Endothelial cell of umbilical vein (primary cell): ENCODE data around the gene NOP9. TPM values are rescaled to one million over a fixed set of nuclear protein-coding genes. Genes with fewer than 3 reads are reported as not detected.

Experiments
- BruUV-seq: library from RNA; stranded (reverse); fragments of 400-500 nt; replicated peaks from 2 replicates; lab custom pipeline; 2021; lab: Mats Ljungman, UMichigan
- CTCF ChIA-PET: fragments of 300-600, 350-600 bp; sonication (Branson Sonifier 250); formaldehyde crosslinking; loops from one replicate; lab custom pipeline; 2021; ENCODE audit warnings: antibody characterized with exemption, inconsistent platforms; lab: Charles Lee
- POLR2A ChIA-PET: fragments of 300-600, 350-600 bp; sonication (Branson Sonifier 250); formaldehyde crosslinking; loops from one replicate; lab custom pipeline; 2021; ENCODE audit warnings: antibody characterized with exemption, inconsistent platforms; lab: Charles Lee
- DNase-seq: peaks from one replicate; pipeline ENCODE4 v3.0.0-alpha.2; 2011; ENCODE audit warnings: low read depth, low spot score
- FAIRE-seq: peaks from 2 replicates; lab custom pipeline; 2011; peaks lifted over from hg19 to GRCh38; lab: Jason Lieb, UNC
- H2AFZ ChIP-seq: 2 replicates; pipeline ENCODE4 v1.6.0; 2012; ENCODE audit warnings: low read depth, low read length, control low read depth, inconsistent platforms
- H3K27ac ChIP-seq: 2 replicates; pipeline ENCODE4 v1.5.1; 2011; ENCODE audit warnings: low read depth, mild to moderate bottlenecking, control low read depth, low read length, moderate library complexity; ENCODE audit not compliant: insufficient read depth
- H3K27me3 ChIP-seq, 2 experiments: 2 replicates each; pipeline versions ENCODE4 v1.6.0 to v1.6.1; 2011; ENCODE audit warnings: low read length in 2 of 2, mixed read lengths in 1 of 2; ENCODE audit not compliant: control insufficient read depth in 2 of 2, insufficient read depth in 2 of 2
- H3K36me3 ChIP-seq, 2 experiments: 2 replicates in 1 of 2; 3 replicates in 1 of 2; pipeline ENCODE4 v1.5.1; 2011; ENCODE audit warnings: low read length in 2 of 2, mild to moderate bottlenecking in 1 of 2, moderate library complexity in 1 of 2; ENCODE audit not compliant: control insufficient read depth in 2 of 2, insufficient read depth in 2 of 2; ENCODE audit errors: extremely low read depth in 1 of 2
- H3K4me1 ChIP-seq: 3 replicates; pipeline ENCODE4 v1.5.1; 2011; ENCODE audit warnings: mild to moderate bottlenecking, low read length; ENCODE audit not compliant: control insufficient read depth, insufficient read depth; ENCODE audit errors: extremely low read depth
- H3K4me2 ChIP-seq: 2 replicates; pipeline ENCODE4 v1.6.1; 2011; ENCODE audit warnings: low read length, control low read depth, mixed read lengths; ENCODE audit not compliant: insufficient read depth
- H3K4me3 ChIP-seq, 3 experiments: fragments of 200-600 bp in 1 of 3; sonication (generic), shearing (Covaris generic) in 1 of 3; replicated peaks in 1 of 3; 2 replicates each; pipeline ENCODE4 v1.5.1; 2011 to 2016; ENCODE audit warnings: control low read depth in 3 of 3, low read length in 3 of 3, mild to moderate bottlenecking in 2 of 3, inconsistent platforms in 1 of 3, low read depth in 1 of 3, moderate library complexity in 1 of 3; ENCODE audit not compliant: insufficient read depth in 1 of 3
- H3K79me2 ChIP-seq: 2 replicates; pipeline ENCODE4 v1.6.0; 2012; ENCODE audit warnings: low read length, inconsistent platforms; ENCODE audit not compliant: control insufficient read depth, insufficient read depth
- H3K9ac ChIP-seq: replicated peaks from 2 replicates; pipeline ENCODE3; 2011; ENCODE audit warnings: low read length, control low read depth; ENCODE audit not compliant: insufficient read depth; ENCODE audit errors: extremely low read depth
- H3K9me1 ChIP-seq: replicated peaks from 3 replicates; pipeline ENCODE4 v1.6.0; 2011; ENCODE audit warnings: mild to moderate bottlenecking, low read length; ENCODE audit not compliant: control insufficient read depth, insufficient read depth; ENCODE audit errors: extremely low read depth
- H3K9me3 ChIP-seq: replicated peaks from 2 replicates; pipeline ENCODE4 v1.5.1; 2012; ENCODE audit warnings: low read length, inconsistent platforms; ENCODE audit not compliant: control insufficient read depth, insufficient read depth
- H4K20me1 ChIP-seq: replicated peaks from 2 replicates; pipeline ENCODE3; 2011; ENCODE audit warnings: mild to moderate bottlenecking, low read length; ENCODE audit not compliant: control insufficient read depth, insufficient read depth; ENCODE audit errors: extremely low read depth
- EZH2 ChIP-seq: IDR thresholded peaks from 2 replicates; pipeline ENCODE4 v1.6.1; 2012; ENCODE audit warnings: borderline replicate concordance, low read depth, mild to moderate bottlenecking, moderate library complexity, low read length, inconsistent platforms; ENCODE audit not compliant: severe bottlenecking
- FOS ChIP-seq: IDR thresholded peaks from 2 replicates; pipeline ENCODE4 v1.6.1; 2011; ENCODE audit warnings: mild to moderate bottlenecking, low read length, moderate library complexity, borderline replicate concordance; ENCODE audit not compliant: insufficient read depth
- GATA2 ChIP-seq: IDR thresholded peaks from 2 replicates; pipeline ENCODE4 v1.7.0; 2011; ENCODE audit warnings: low read depth, mild to moderate bottlenecking, moderate library complexity, mixed read lengths, low read length; ENCODE audit not compliant: insufficient read length, insufficient read depth
- JUN ChIP-seq: IDR thresholded peaks from 2 replicates; pipeline ENCODE4 v1.6.1; 2011; ENCODE audit warnings: borderline replicate concordance, low read depth; ENCODE audit not compliant: insufficient read length, insufficient read depth
- MYC ChIP-seq: IDR thresholded peaks from one replicate; pipeline ENCODE4 v1.6.1; 2011; ENCODE audit warnings: mild to moderate bottlenecking, low read depth, low read length
- POLR2A ChIP-seq: IDR thresholded peaks from 2 replicates; pipeline ENCODE4 v1.6.1; 2012; ENCODE audit warnings: low read depth, mild to moderate bottlenecking, control low read depth, low read length
- POLR2AphosphoS5 ChIP-seq: IDR thresholded peaks from 2 replicates; pipeline ENCODE4 v1.6.1; 2012; ENCODE audit warnings: low read depth, mild to moderate bottlenecking, control low read depth, low read length, moderate library complexity; ENCODE audit not compliant: insufficient read depth
- dilution Hi-C: fragments of 300-500 bp; cut with MboI; formaldehyde crosslinking; loops from one replicate; pipeline ENCODE4 v1.15.0; 2019; ENCODE audit warnings: low sequenced_read_pairs; ENCODE audit not compliant: extremely low pct_ligation_motif_present
- intact Hi-C: fragments of 100-400 bp; cut with micrococcal nuclease; formaldehyde crosslinking; loops from one replicate; pipeline ENCODE4 v1.10.0; 2022
- polyA plus RNA-seq, 4 experiments: library from polyadenylated mRNA; depleted of rRNA in 3 of 4; stranded (reverse) in 3 of 4; unstranded in 1 of 4; fragments of >200 nt; gene quantifications; 2 replicates each; pipeline versions ENCODE4 v1.2.1 to v1.2.3, GENCODE V29; 2011 to 2012; ENCODE audit warnings: missing spikeins in 1 of 4
- total RNA-seq: library from RNA; stranded (reverse); gene quantifications from 2 replicates; pipeline ENCODE4 v1.2.3, GENCODE V29; 2021
- TF ChIP-seq, protein P1 (sequence below): IDR thresholded peaks from 2 replicates; pipeline ENCODE4 v1.6.1; 2011; ENCODE audit not compliant: insufficient read depth, insufficient read length
- TF ChIP-seq, protein P2 (sequence below), 2 donors: IDR thresholded peaks; 1 replicate in 1 of 2; 2 replicates in 1 of 2; pipeline ENCODE4 v1.5.1; 2011; ENCODE audit warnings: low read length in 2 of 2, mild to moderate bottlenecking in 2 of 2, moderate library complexity in 2 of 2, control low read depth in 1 of 2, inconsistent platforms in 1 of 2, low read depth in 1 of 2; ENCODE audit not compliant: insufficient read depth in 1 of 2; ENCODE audit errors: extremely low read depth in 1 of 2

Gene NOP9
- total and polyA plus RNA-seq, 2 donors (not counting 3 experiments of a cell fraction or from before 2014, with no cell fraction given): 16.2 to 31.0 TPM

DNA sequence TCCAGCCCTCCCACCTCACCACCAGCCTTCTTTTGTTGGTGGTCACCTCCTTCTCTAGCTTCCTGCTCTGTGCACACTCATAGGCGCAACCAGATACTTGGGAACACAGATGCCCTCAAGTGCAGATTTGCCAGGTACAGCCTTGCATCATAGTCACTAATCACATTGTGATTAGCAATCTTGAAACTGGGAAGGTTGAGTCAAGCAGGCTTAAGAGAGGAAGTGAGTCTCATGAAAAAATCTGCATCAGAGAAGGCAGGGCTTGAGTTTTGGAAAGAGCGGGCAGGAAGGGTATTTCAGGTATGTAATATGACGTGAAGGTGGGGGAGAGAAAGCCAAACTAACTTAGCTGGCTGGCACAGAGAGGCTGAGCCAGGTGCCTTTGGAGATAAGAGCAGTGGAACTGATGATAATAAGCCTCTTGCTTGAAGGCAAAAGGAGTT, 25.5 kb upstream of the NOP9 start:
- H2AFZ ChIP-seq: no peak overlapping the region
- H3K36me3 ChIP-seq: peaks cover under 1 to 3% of the 10 kb centered on the region in 2 experiments
- no peak for FAIRE-seq
- no peak overlapping the region for H3K4me3 ChIP-seq
- dilution Hi-C loops (no loop called here), intact Hi-C loops (no loop called here)
- CTCF ChIA-PET: interaction anchor here (1.1 to 3.6 kb wide), 2 partner anchors 9 to 24 kb away, joined by 5 to 21 read pairs; no protein-coding TSS in a partner anchor
- H3K4me2 ChIP-seq: no peak overlapping the region
- no peak for DNase-seq
- no peak for TF ChIP-seq POLR2AphosphoS5
- BruUV-seq: no TSS peak
- no peaks in the 10 kb centered on the region for H3K9me3 ChIP-seq
- no peaks in the 10 kb centered on the region for H4K20me1 ChIP-seq
- no peaks in the 10 kb centered on the region for H3K9me1 ChIP-seq
- POLR2A ChIA-PET: no interaction called here
- peaks cover 9% of the 10 kb centered on the region for H3K4me1 ChIP-seq
- H3K27me3 ChIP-seq: no peaks in the 10 kb centered on the region
- no peak overlapping the region for H3K9ac ChIP-seq
- H3K79me2 ChIP-seq: no peaks in the 10 kb centered on the region
- H3K27ac ChIP-seq: no peak overlapping the region

DNA sequence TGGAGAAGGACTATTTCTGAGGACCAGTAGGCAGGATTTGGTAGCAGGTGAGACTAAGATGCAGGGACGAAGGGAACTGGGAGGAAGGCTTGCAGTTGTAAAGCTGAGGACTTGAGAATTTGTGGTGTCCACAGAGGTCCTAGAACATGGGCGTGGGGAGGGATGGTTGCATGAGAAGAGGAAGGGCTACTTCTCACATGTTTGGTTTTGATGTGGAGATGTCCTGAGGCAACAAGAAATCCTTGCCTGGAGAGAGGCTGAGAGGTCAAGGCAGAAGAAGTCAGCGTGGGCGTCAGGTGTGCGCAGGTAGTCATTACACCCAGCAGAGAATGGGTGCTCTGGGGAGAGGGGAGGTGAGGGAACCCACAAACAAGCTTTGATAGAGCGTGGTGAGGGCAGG, 22.6 kb upstream of the NOP9 start:
- intact Hi-C loops (no loop called here), dilution Hi-C loops (no loop called here)
- H3K27ac ChIP-seq: no peak overlapping the region
- ChIA-PET CTCF (interaction anchor here (0.9 to 1.0 kb wide), 2 partner anchors 20 to 31 kb away, joined by 3 to 4 read pairs; partner anchors contain the start of gene CIDEB), POLR2A (no interaction called here)
- no peak overlapping the region for H3K4me2 ChIP-seq
- DNase-seq (no peak), FAIRE-seq (no peak)
- BruUV-seq: no TSS peak
- H3K27me3 ChIP-seq: no peaks in the 10 kb centered on the region
- no peaks in the 10 kb centered on the region for H3K36me3 ChIP-seq
- H3K4me1 ChIP-seq: no peaks in the 10 kb centered on the region
- H3K9me1 ChIP-seq: no peaks in the 10 kb centered on the region
- no peak overlapping the region for H2AFZ ChIP-seq
- H4K20me1 ChIP-seq: no peaks in the 10 kb centered on the region
- no peaks in the 10 kb centered on the region for H3K9me3 ChIP-seq
- H3K9ac ChIP-seq: no peak overlapping the region
- H3K4me3 ChIP-seq: no peak overlapping the region
- no peaks in the 10 kb centered on the region for H3K79me2 ChIP-seq
- TF ChIP-seq JUN (no peak), FOS (no peak), MYC (no peak), EZH2 (no peak), GATA2 (no peak), POLR2A (no peak), POLR2AphosphoS5 (no peak)
- TF ChIP-seq, protein P1, sequence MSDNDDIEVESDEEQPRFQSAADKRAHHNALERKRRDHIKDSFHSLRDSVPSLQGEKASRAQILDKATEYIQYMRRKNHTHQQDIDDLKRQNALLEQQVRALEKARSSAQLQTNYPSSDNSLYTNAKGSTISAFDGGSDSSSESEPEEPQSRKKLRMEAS: no peak
- TF ChIP-seq, protein P2, sequence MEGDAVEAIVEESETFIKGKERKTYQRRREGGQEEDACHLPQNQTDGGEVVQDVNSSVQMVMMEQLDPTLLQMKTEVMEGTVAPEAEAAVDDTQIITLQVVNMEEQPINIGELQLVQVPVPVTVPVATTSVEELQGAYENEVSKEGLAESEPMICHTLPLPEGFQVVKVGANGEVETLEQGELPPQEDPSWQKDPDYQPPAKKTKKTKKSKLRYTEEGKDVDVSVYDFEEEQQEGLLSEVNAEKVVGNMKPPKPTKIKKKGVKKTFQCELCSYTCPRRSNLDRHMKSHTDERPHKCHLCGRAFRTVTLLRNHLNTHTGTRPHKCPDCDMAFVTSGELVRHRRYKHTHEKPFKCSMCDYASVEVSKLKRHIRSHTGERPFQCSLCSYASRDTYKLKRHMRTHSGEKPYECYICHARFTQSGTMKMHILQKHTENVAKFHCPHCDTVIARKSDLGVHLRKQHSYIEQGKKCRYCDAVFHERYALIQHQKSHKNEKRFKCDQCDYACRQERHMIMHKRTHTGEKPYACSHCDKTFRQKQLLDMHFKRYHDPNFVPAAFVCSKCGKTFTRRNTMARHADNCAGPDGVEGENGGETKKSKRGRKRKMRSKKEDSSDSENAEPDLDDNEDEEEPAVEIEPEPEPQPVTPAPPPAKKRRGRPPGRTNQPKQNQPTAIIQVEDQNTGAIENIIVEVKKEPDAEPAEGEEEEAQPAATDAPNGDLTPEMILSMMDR (IDR thresholded peaks at IDR 0.05; ENCODE audit: extremely low read depth in 1 of 2, insufficient read depth in 1 of 2, low read depth in 1 of 2, low read length in 2 of 2): no peak
